Loucy (cell line): ENCODE data around the gene TYMP.

Source experiments
- H2AFZ ChIP-seq: fragments of 200-600 bp; sonication (generic); 2 replicates; pipeline ENCODE4 v1.6.0; 2016; ENCODE audit warnings: antibody characterized with exemption, mild to moderate bottlenecking, low read length, moderate library complexity
- H3F3A ChIP-seq: fragments of 200-600 bp; 2 replicates; pipeline ENCODE4 v1.6.0; 2016; ENCODE audit warnings: antibody characterized with exemption, low read depth, mild to moderate bottlenecking
- H3K27me3 ChIP-seq: fragments of 200-600 bp; sonication (generic); 2 replicates; pipeline ENCODE4 v1.6.1; 2014; ENCODE audit warnings: low read length, mild to moderate bottlenecking; ENCODE audit not compliant: insufficient read depth, poor library complexity, severe bottlenecking
- H3K36me3 ChIP-seq: fragments of 200-600 bp; sonication (generic); 2 replicates; pipeline ENCODE4 v1.6.1; 2016; ENCODE audit warnings: low read length; ENCODE audit not compliant: insufficient read depth
- H3K4me1 ChIP-seq: fragments of 200-600 bp; sonication (generic); 2 replicates; pipeline ENCODE4 v1.5.1; 2014; ENCODE audit warnings: low read length, mild to moderate bottlenecking; ENCODE audit not compliant: insufficient read depth, poor library complexity, severe bottlenecking
- H3K4me2 ChIP-seq: fragments of 200-600 bp; sonication (generic); 2 replicates; pipeline ENCODE4 v1.6.0; 2014; ENCODE audit warnings: antibody characterized with exemption, low read length, low read depth, mild to moderate bottlenecking; ENCODE audit not compliant: poor library complexity, severe bottlenecking
- H3K4me3 ChIP-seq: fragments of 200-600 bp; sonication (generic); 2 replicates; pipeline ENCODE4 v1.5.1; 2014; ENCODE audit warnings: low read length, mild to moderate bottlenecking, mixed read lengths; ENCODE audit not compliant: poor library complexity, severe bottlenecking
- H3K79me2 ChIP-seq: fragments of 200-600 bp; sonication (generic); 2 replicates; pipeline ENCODE4 v1.6.1; 2014; ENCODE audit warnings: low read length; ENCODE audit not compliant: insufficient read depth
- H3K9ac ChIP-seq: fragments of 200-600 bp; sonication (generic); 2 replicates; pipeline ENCODE4 v1.6.0; 2014; ENCODE audit warnings: mild to moderate bottlenecking, low read depth, low read length, moderate library complexity; ENCODE audit not compliant: poor library complexity, severe bottlenecking
- H3K9me2 ChIP-seq: fragments of 200-600 bp; sonication (generic); replicated peaks from 2 replicates; pipeline ENCODE4 v1.6.1; 2016; ENCODE audit warnings: low read depth, low read length, mixed read lengths
- H3K9me3 ChIP-seq: fragments of 200-600 bp; sonication (generic); 2 replicates; pipeline ENCODE4 v1.6.1; 2014; ENCODE audit warnings: mild to moderate bottlenecking, antibody characterized with exemption, low read length, low read depth; ENCODE audit not compliant: insufficient read depth
- H4K20me1 ChIP-seq: fragments of 200-600 bp; sonication (generic); 2 replicates; pipeline ENCODE4 v1.6.0; 2014; ENCODE audit warnings: antibody characterized with exemption, low read length, mild to moderate bottlenecking; ENCODE audit not compliant: insufficient read depth, poor library complexity, severe bottlenecking
- EZH2phosphoT487 ChIP-seq: fragments of 200-600 bp; IDR thresholded peaks from 2 replicates; pipeline ENCODE4 v1.6.1; 2018; ENCODE audit warnings: antibody characterized with exemption, mild to moderate bottlenecking, moderate library complexity, borderline replicate concordance
- TF ChIP-seq, protein P1 (sequence below): fragments of 200-600 bp; sonication (generic); conservative IDR thresholded peaks from 2 replicates; pipeline ENCODE4 v1.5.1; 2014; ENCODE audit warnings: mild to moderate bottlenecking, antibody characterized with exemption, low read length

TYMP gene

GRCh38 chr22:50488886-50489285, 40.9 kb downstream of the TYMP start:
- Histone ChIP-seq H3K9ac (no peak overlapping the region), H3K4me1 (peaks cover 3% of the 10 kb centered on the region), H3K9me2 (no peaks in the 10 kb centered on the region), H3K79me2 (no peaks in the 10 kb centered on the region), H3K9me3 (no peaks in the 10 kb centered on the region), H4K20me1 (no peaks in the 10 kb centered on the region), H3K27me3 (no peaks in the 10 kb centered on the region), H3K4me2 (no peak overlapping the region), H3K36me3 (no peaks in the 10 kb centered on the region), H3F3A (no peaks in the 10 kb centered on the region), H3K4me3 (no peak overlapping the region), H2AFZ (no peak overlapping the region)
- TF ChIP-seq, protein P1, sequence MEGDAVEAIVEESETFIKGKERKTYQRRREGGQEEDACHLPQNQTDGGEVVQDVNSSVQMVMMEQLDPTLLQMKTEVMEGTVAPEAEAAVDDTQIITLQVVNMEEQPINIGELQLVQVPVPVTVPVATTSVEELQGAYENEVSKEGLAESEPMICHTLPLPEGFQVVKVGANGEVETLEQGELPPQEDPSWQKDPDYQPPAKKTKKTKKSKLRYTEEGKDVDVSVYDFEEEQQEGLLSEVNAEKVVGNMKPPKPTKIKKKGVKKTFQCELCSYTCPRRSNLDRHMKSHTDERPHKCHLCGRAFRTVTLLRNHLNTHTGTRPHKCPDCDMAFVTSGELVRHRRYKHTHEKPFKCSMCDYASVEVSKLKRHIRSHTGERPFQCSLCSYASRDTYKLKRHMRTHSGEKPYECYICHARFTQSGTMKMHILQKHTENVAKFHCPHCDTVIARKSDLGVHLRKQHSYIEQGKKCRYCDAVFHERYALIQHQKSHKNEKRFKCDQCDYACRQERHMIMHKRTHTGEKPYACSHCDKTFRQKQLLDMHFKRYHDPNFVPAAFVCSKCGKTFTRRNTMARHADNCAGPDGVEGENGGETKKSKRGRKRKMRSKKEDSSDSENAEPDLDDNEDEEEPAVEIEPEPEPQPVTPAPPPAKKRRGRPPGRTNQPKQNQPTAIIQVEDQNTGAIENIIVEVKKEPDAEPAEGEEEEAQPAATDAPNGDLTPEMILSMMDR: no peak
- TF ChIP-seq EZH2phosphoT487: no peak

DNA sequence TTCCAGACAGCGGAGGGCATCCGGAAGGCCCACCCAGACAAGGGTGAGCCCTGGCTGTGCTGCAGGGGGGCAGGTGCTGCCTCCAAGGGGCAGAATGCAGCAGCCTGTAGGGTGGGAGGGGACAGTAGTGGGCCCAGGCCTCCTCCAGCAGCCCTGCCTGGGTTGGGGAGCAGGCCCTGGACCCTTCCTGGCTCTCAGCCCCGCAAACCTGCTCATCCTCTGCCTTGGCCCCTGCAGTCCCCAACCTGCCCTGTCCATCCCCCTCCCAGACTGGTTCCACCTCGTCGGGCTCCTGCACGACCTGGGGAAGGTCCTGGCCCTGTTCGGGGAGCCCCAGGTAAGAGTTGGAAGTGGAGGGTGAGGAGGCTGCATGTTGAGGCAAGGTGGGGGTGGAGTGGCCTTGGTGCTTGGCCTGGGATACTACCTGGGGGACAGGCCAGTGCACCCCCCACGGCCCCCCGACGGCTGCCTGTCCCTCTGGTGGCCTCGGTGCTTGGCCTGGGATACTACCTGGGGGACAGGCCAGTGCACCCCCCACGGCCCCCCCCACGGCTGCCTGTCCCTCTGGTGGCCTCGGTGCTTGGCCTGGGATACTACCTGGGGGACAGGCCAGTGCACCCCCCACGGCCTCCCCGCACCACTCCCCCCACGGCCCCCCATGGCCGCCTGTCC, 41.7 kb downstream of the TYMP start:
- Histone ChIP-seq H3K79me2 (no peaks in the 10 kb centered on the region), H3K36me3 (no peaks in the 10 kb centered on the region), H3K9ac (no peak overlapping the region), H4K20me1 (no peaks in the 10 kb centered on the region), H2AFZ (no peak overlapping the region), H3K9me2 (no peaks in the 10 kb centered on the region), H3F3A (no peaks in the 10 kb centered on the region), H3K9me3 (no peaks in the 10 kb centered on the region), H3K4me3 (no peak overlapping the region), H3K4me2 (no peak overlapping the region), H3K27me3 (no peaks in the 10 kb centered on the region), H3K4me1 (peaks cover 3% of the 10 kb centered on the region)
- TF ChIP-seq, protein P1: no peak
- TF ChIP-seq EZH2phosphoT487: no peak

DNA sequence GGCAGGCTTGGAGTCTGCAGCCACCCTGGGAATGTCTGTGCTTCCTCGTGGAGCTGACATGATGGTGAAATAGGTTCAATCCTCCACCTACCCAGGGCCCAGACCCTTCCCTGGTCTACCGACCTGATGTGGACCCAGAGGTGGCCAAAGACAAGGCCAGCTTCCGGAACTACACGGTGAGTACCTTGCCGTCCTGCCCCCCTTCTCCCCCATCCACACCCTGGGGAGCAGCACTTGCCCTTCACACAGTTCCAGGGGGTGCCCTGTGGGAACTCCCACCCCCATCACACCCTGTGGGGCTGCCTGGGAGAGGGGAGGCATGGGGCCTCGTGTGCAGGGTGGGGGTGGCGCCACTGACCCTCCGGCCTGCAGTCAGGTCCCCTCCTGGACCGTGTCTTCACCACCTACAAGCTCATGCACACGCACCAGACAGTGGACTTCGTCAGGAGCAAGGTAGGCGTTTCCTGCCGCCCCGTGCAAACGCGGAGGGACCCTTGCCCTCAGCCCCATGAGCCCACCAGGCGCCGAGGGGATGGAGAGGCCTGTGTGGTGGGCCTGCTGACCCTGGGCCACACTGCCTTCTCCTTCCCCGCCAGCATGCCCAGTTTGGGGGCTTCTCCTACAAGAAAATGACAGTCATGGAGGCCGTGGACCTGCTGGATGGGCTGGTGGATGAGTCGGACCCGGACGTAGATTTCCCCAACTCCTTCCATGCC, 42.4 kb downstream of the TYMP start:
- Histone ChIP-seq H3K27me3 (no peaks in the 10 kb centered on the region), H3K79me2 (no peaks in the 10 kb centered on the region), H3K9me3 (no peaks in the 10 kb centered on the region), H3K4me3 (no peak overlapping the region), H4K20me1 (no peaks in the 10 kb centered on the region), H3F3A (no peaks in the 10 kb centered on the region), H3K4me2 (no peak overlapping the region), H2AFZ (no peak overlapping the region), H3K9ac (no peak overlapping the region), H3K36me3 (no peaks in the 10 kb centered on the region), H3K9me2 (no peaks in the 10 kb centered on the region), H3K4me1 (peaks cover 3% of the 10 kb centered on the region)
- no peak for TF ChIP-seq EZH2phosphoT487
